NCI-H345 (cell line): ENCODE data around the gene JAML.
"Not testable (repeated sequence)": the region's sequence is repeated elsewhere in the genome, so short reads cannot be mapped to it uniquely, and the experiment has no call there.

Experiments used
- DNase-seq: peaks from one replicate; lab custom pipeline; 2025; lab: John Stamatoyannopoulos, UW

The JAML gene

GRCh38 chr11:118193910-118194566, 30.8 kb downstream of the JAML start:
- no peak for DNase-seq

GRCh38 chr11:118192817-118193216, 32.0 kb downstream of the JAML start:
- DNase-seq = not testable (repeated sequence)

GRCh38 chr11:118190942-118191506, 33.8 kb downstream of the JAML start:
- not testable (repeated sequence) for DNase-seq

GRCh38 chr11:118186346-118187107, 38.3 kb downstream of the JAML start:
- DNase-seq = no peak

- no peak for DNase-seq
Measured at GRCh38 chr11:118184784-118185579, 39.8 kb downstream of the JAML start.

- not testable (repeated sequence) for DNase-seq
Measured at GRCh38 chr11:118183691-118184090, 41.1 kb downstream of the JAML start.

- DNase-seq = no peak
Measured at GRCh38 chr11:118180300-118180703, 44.5 kb downstream of the JAML start.

GRCh38 chr11:118176778-118177134, 48.1 kb downstream of the JAML start:
- DNase-seq = no peak

- DNase-seq = no peak
Measured at GRCh38 chr11:118175993-118176777, 48.6 kb downstream of the JAML start, which contains the start of gene SCN2B. Gene SCN2B, minus strand, starts transcription at chr11:118176639. Its CDS starts 208 bp downstream, at chr11:118176431.

- DNase-seq = no peak
Measured at GRCh38 chr11:118175031-118175992, 49.5 kb downstream of the JAML start.

GRCh38 chr11:118174006-118174567, 50.7 kb downstream of the JAML start:
- no peak for DNase-seq

GRCh38 chr11:118172356-118172755, 52.5 kb downstream of the JAML start:
- no peak for DNase-seq

- DNase-seq = peak; percentile 81
Measured at GRCh38 chr11:118171269-118172062, 53.3 kb downstream of the JAML start.

- no peak for DNase-seq
Measured at GRCh38 chr11:118170882-118171268, 53.9 kb downstream of the JAML start.

GRCh38 chr11:118170231-118170630, 54.6 kb downstream of the JAML start:
- DNase-seq = no peak

- DNase-seq = no peak
Measured at GRCh38 chr11:118169300-118170140, 55.3 kb downstream of the JAML start.

GRCh38 chr11:118168751-118169150, 56.1 kb downstream of the JAML start:
- no peak for DNase-seq

- DNase-seq = no peak
Measured at GRCh38 chr11:118168316-118168715, 56.5 kb downstream of the JAML start.
